ENCODE results near the gene PPHLN1.
A peak's percentile ranks its signal among the peaks of the same experiment; 100 is the strongest.

PPHLN1 gene

DNA sequence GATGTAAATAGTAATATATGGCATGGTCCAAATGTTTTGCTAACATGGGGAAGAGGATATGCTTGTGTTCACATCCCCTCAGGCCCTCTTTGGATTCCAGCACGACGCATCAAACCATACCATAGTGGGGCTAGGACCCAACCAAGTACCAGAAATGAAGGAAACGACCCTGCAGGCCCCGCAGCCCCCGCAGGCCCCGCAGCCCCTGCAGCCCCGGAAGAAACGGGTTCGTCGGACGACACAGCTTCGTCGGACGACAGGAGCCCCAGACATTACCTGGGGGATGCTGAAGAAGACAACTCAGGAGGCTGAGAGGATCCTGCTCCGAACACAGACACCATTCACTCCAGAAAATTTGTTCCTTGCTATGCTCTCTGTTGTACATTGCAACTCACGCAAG, 119.9 kb downstream of the PPHLN1 start:
- Histone ChIP-seq H3K27me3 (replicated peaks; ENCODE audit: control insufficient read depth, insufficient read depth, low read length) (no peaks in the 10 kb centered on the region), H3K4me3 (ENCODE audit: low read length) (no peak overlapping the region), H3K9ac (ENCODE audit: low read length) (no peak overlapping the region), H3K36me3 (ENCODE audit: control insufficient read depth, insufficient read depth, low read length, severe bottlenecking) (peaks cover 46% of the 10 kb centered on the region), H3K9me3 (ENCODE audit: control insufficient read depth, low read length) (peaks cover 11% of the 10 kb centered on the region), H3K4me1 (ENCODE audit: control insufficient read depth, insufficient read depth, low read length) (peaks cover 9% of the 10 kb centered on the region)
- DNase-seq (ENCODE audit: low read depth), result no peak

DNA sequence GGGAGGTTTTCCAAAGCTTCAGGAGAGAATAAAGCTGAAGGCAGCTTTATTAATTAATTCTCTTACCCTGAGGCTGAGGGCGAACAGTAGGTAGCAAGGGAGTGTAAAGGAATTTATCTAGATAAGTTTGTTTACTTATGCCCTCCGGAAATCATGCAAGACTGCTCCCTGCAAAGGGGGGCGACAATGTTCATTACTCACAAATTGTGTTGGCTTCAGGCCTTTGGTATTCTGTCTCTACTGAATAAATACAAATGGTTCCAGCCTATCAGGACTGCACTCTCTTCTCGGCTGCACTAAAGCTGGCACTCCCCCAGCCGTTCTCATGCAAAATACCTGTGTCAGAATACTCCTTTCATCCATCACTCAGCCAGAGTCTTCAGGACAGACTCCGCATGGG, 120.8 kb downstream of the PPHLN1 start:
- H3K36me3 ChIP-seq (ENCODE audit: control insufficient read depth, insufficient read depth, low read length, severe bottlenecking), result peaks cover 43% of the 10 kb centered on the region
- no peak for DNase-seq (ENCODE audit: low read depth)
- peaks cover 9% of the 10 kb centered on the region for H3K4me1 ChIP-seq (ENCODE audit: control insufficient read depth, insufficient read depth, low read length)
- no peak overlapping the region for H3K4me3 ChIP-seq (ENCODE audit: low read length)
- H3K27me3 ChIP-seq (replicated peaks; ENCODE audit: control insufficient read depth, insufficient read depth, low read length), result no peaks in the 10 kb centered on the region
- H3K9me3 ChIP-seq (ENCODE audit: control insufficient read depth, low read length), result peaks cover 11% of the 10 kb centered on the region
- H3K9ac ChIP-seq (ENCODE audit: low read length), result no peak overlapping the region

DNA sequence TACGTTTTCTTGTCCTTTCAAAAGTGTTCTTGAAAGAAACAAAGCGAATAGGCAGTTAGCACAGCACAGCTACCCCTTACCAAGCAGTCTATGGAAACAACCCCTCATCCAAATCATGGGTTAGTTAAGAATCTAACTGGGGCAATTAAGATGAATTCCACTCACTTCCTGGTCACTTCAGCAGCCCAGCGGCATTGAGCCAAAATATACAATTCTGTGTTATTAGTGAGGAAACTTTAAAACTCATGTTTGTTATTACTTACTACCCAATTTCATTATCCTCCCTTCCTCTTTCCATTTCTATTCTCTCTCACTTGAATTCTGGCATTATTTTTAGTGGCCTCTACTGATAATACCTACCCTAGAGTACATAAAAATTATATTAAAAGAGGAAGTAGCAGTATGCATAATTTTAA, 121.4 kb downstream of the PPHLN1 start:
- H3K36me3 ChIP-seq (ENCODE audit: control insufficient read depth, insufficient read depth, low read length, severe bottlenecking), result peaks cover 36% of the 10 kb centered on the region
- peaks cover 11% of the 10 kb centered on the region for H3K9me3 ChIP-seq (ENCODE audit: control insufficient read depth, low read length)
- H3K4me1 ChIP-seq (ENCODE audit: control insufficient read depth, insufficient read depth, low read length), result peaks cover 9% of the 10 kb centered on the region
- no peak overlapping the region for H3K4me3 ChIP-seq (ENCODE audit: low read length)
- peak; percentile 37 for DNase-seq (ENCODE audit: low read depth)
- H3K9ac ChIP-seq (ENCODE audit: low read length), result no peak overlapping the region
- H3K27me3 ChIP-seq (replicated peaks; ENCODE audit: control insufficient read depth, insufficient read depth, low read length), result no peaks in the 10 kb centered on the region

DNA sequence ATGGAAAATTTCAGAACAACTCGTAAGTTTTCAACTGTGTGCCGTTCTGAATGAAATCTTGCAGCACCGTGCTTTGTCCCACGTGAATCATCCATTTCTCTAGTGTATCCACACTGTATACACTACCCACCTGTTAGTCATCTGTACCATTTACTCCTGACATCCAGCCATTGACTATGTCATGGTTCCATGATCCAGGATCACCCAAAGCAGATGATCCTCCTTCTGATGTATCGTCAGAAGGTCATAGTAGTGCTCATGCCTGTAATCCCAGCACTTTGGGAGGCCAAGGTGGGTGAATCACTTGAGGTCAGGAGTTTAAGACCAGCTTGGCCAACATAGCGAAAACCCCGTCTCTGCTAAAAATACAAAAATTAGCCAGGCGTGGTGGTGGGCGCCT, 122.9 kb downstream of the PPHLN1 start:
- no peak overlapping the region for H3K4me3 ChIP-seq (ENCODE audit: low read length)
- no peak for DNase-seq (ENCODE audit: low read depth)
- no peak overlapping the region for H3K9ac ChIP-seq (ENCODE audit: low read length)

DNA sequence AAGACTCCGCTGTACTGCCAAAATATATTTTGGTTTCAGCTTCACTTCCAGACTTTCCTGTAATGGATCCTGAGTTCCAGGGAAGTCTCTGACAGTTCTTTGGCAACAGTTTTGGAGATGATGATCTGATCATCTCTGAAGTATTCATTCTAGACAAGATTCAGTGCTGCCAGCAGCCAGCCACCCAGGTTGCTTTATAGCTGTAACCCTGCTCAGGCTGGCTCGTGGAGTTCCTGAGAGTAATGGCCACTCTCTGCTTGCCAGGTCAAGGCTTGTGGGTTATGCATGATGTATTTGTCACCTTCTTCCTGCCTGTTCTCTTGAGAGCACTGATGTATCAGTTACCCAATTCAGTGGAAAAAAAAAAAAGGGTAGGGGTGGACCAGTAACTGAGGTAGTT, 124.3 kb downstream of the PPHLN1 start:
- H3K27me3 ChIP-seq (replicated peaks; ENCODE audit: control insufficient read depth, insufficient read depth, low read length), result no peaks in the 10 kb centered on the region
- DNase-seq (ENCODE audit: low read depth), result no peak
- H3K4me3 ChIP-seq (ENCODE audit: low read length), result no peak overlapping the region
- H3K9ac ChIP-seq (ENCODE audit: low read length), result no peak overlapping the region
- no peaks in the 10 kb centered on the region for H3K9me3 ChIP-seq (ENCODE audit: control insufficient read depth, low read length)
- peaks cover 12% of the 10 kb centered on the region for H3K36me3 ChIP-seq (ENCODE audit: control insufficient read depth, insufficient read depth, low read length, severe bottlenecking)
- H3K4me1 ChIP-seq (ENCODE audit: control insufficient read depth, insufficient read depth, low read length), result peaks cover 9% of the 10 kb centered on the region

More for the DNA sequence above, 122.9 kb downstream of the PPHLN1 start:
- peaks cover 24% of the 10 kb centered on the region for H3K36me3 ChIP-seq (ENCODE audit: control insufficient read depth, insufficient read depth, low read length, severe bottlenecking)
- H3K9me3 ChIP-seq (ENCODE audit: control insufficient read depth, low read length), result peaks cover 6% of the 10 kb centered on the region
- H3K4me1 ChIP-seq (ENCODE audit: control insufficient read depth, insufficient read depth, low read length), result peaks cover 9% of the 10 kb centered on the region
- H3K27me3 ChIP-seq (replicated peaks; ENCODE audit: control insufficient read depth, insufficient read depth, low read length), result no peaks in the 10 kb centered on the region

DNA sequence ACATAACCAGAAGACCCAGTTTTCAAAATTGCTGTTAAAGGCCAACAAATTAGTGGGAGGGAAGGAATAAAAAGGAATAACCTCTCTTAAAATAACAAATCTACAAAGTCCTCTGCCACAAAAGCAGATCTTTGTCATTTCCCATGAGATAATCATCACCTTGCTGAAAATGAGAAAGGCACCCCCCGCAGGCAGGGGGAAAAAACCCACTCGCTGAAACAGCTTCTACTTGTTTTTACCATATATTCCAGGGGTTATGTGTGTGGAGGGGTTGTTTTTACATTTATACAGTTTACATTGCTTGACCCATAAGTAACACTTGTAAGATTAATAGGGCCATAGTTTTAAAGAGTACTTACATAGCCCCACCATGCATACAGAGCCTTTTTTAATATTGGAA, 132.6 kb downstream of the PPHLN1 start:
- peaks cover 30% of the 10 kb centered on the region for H3K36me3 ChIP-seq (ENCODE audit: control insufficient read depth, insufficient read depth, low read length, severe bottlenecking)
- DNase-seq (ENCODE audit: low read depth), result no peak
- H3K4me1 ChIP-seq (ENCODE audit: control insufficient read depth, insufficient read depth, low read length), result no peaks in the 10 kb centered on the region
- no peak overlapping the region for H3K9ac ChIP-seq (ENCODE audit: low read length)
- no peaks in the 10 kb centered on the region for H3K27me3 ChIP-seq (replicated peaks; ENCODE audit: control insufficient read depth, insufficient read depth, low read length)
- H3K4me3 ChIP-seq (ENCODE audit: low read length), result no peak overlapping the region
- H3K9me3 ChIP-seq (ENCODE audit: control insufficient read depth, low read length), result no peaks in the 10 kb centered on the region

DNA sequence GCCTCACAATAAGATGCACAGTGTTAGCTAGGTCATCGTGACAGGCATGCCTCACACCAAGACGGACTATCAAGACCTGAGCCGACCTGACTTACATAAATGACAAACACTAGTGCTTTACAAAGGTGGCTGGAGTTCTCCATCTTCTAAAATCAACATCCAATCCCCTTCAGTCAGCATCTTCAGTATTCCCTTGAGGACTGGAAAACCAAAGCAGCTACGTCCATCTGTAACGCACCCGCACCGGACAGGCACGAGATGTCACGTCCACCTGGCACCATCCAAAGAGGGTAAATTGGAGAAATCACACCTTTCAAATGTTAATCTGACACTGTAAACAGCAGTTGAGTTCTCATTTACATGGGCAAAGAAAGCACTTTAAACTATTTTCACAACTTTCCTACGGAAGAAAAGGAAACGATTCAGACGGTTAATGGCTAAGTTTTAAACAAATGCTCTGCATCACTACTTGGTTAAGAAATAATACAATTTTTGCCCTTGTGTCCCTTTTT, 133.4 kb downstream of the PPHLN1 start:
- H3K9me3 ChIP-seq (ENCODE audit: control insufficient read depth, low read length), result no peaks in the 10 kb centered on the region
- H3K36me3 ChIP-seq (ENCODE audit: control insufficient read depth, insufficient read depth, low read length, severe bottlenecking), result peaks cover 38% of the 10 kb centered on the region
- no peak for DNase-seq (ENCODE audit: low read depth)
- no peaks in the 10 kb centered on the region for H3K27me3 ChIP-seq (replicated peaks; ENCODE audit: control insufficient read depth, insufficient read depth, low read length)
- H3K9ac ChIP-seq (ENCODE audit: low read length), result no peak overlapping the region
- no peaks in the 10 kb centered on the region for H3K4me1 ChIP-seq (ENCODE audit: control insufficient read depth, insufficient read depth, low read length)
- no peak overlapping the region for H3K4me3 ChIP-seq (ENCODE audit: low read length)

DNA sequence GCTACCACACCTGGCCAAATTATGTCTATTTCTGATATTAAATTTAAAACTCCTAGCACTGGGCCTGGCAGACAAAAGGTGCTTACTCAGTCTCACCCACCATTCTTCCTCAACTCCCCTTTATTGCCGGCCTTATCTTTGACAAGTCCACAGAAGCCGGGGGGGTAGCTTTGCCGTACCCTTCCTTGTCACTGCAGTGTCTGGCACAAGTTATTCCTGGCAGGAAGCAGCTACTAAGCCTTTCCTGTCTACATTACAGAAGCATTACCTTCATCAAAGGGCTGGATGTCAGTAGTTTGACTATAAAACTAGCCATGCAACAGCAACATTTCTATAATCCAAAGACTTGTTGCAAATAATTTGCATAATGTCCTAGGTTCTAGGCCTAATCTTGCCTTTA, 136.5 kb downstream of the PPHLN1 start:
- Histone ChIP-seq H3K9me3 (ENCODE audit: control insufficient read depth, low read length) (no peaks in the 10 kb centered on the region), H3K9ac (ENCODE audit: low read length) (no peak overlapping the region), H3K4me1 (ENCODE audit: control insufficient read depth, insufficient read depth, low read length) (no peaks in the 10 kb centered on the region), H3K4me3 (ENCODE audit: low read length) (no peak overlapping the region), H3K27me3 (replicated peaks; ENCODE audit: control insufficient read depth, insufficient read depth, low read length) (no peaks in the 10 kb centered on the region), H3K36me3 (ENCODE audit: control insufficient read depth, insufficient read depth, low read length, severe bottlenecking) (peaks cover 61% of the 10 kb centered on the region)
- no peak for DNase-seq (ENCODE audit: low read depth)

DNA sequence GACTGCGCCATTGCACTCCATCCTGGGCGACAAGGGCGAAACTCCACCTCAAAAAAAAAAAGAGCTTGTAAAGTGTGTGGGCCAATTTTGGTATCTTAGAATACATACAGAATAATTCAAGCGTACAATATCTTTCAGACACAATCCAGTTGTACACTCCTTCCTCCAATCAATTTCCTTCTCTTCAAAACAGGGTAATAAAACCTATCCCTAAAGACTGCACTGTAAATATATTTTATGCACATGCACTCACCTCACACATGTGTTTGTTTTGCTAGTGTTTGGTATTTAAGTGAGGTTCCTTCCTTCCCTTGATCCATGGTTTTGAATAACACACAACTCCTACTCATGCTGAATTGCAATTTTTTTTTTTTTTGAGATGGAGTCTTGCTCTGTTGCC, 137.7 kb downstream of the PPHLN1 start:
- no peaks in the 10 kb centered on the region for H3K4me1 ChIP-seq (ENCODE audit: control insufficient read depth, insufficient read depth, low read length)
- H3K9me3 ChIP-seq (ENCODE audit: control insufficient read depth, low read length), result no peaks in the 10 kb centered on the region
- DNase-seq (ENCODE audit: low read depth), result no peak
- no peak overlapping the region for H3K9ac ChIP-seq (ENCODE audit: low read length)
- peaks cover 69% of the 10 kb centered on the region for H3K36me3 ChIP-seq (ENCODE audit: control insufficient read depth, insufficient read depth, low read length, severe bottlenecking)
- H3K4me3 ChIP-seq (ENCODE audit: low read length), result no peak overlapping the region
- H3K27me3 ChIP-seq (replicated peaks; ENCODE audit: control insufficient read depth, insufficient read depth, low read length), result no peaks in the 10 kb centered on the region

DNA sequence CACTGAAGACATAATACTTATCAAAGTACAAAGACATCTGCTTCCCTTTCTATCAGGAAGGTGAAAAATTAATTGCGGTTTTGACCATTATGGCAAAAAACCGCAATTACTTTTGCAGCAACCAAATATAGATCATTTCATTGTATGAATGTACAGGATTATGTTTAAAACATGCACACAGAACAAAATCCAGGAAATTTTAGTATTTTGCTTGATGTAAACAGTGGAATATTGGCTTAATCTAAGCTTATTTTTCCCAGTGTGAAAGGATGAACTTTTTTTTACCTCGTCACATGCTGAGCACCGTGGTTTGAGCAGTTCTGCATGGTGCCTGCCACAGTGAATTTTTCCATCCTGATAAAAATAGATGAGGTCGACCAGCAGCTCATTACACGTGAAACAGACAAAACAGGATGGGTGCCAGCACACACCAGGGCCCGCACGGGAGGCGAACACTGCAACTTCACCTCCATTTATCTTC, 142.4 kb downstream of the PPHLN1 start:
- Histone ChIP-seq H3K9ac (ENCODE audit: low read length) (no peak overlapping the region), H3K36me3 (ENCODE audit: control insufficient read depth, insufficient read depth, low read length, severe bottlenecking) (peaks cover 58% of the 10 kb centered on the region), H3K4me1 (ENCODE audit: control insufficient read depth, insufficient read depth, low read length) (peaks cover 10% of the 10 kb centered on the region), H3K4me3 (ENCODE audit: low read length) (no peak overlapping the region), H3K27me3 (replicated peaks; ENCODE audit: control insufficient read depth, insufficient read depth, low read length) (no peaks in the 10 kb centered on the region), H3K9me3 (ENCODE audit: control insufficient read depth, low read length) (no peaks in the 10 kb centered on the region)
- DNase-seq (ENCODE audit: low read depth), result no peak

DNA sequence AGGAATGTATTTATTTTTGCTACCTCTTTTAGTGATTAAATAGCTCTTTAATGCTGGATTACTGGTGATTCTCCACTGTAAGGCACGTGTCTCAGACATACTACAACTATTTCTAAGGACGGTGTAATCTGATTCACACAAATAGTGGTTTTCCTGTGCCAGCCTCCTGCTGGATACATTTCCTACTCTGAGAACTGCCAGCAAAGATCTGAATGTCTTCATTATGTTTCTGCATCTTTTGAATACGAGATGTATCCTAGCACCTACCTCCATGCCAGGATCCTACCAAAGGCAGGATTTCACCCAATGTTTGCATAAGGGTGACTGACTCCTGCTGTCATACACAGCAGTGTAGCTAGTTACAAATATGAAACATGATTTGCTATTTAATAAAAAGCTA, 143.0 kb downstream of the PPHLN1 start:
- Histone ChIP-seq H3K9me3 (ENCODE audit: control insufficient read depth, low read length) (no peaks in the 10 kb centered on the region), H3K36me3 (ENCODE audit: control insufficient read depth, insufficient read depth, low read length, severe bottlenecking) (peaks cover 53% of the 10 kb centered on the region), H3K9ac (ENCODE audit: low read length) (no peak overlapping the region), H3K27me3 (replicated peaks; ENCODE audit: control insufficient read depth, insufficient read depth, low read length) (no peaks in the 10 kb centered on the region), H3K4me3 (ENCODE audit: low read length) (no peak overlapping the region), H3K4me1 (ENCODE audit: control insufficient read depth, insufficient read depth, low read length) (peaks cover 14% of the 10 kb centered on the region)
- no peak for DNase-seq (ENCODE audit: low read depth)

All from adipocyte (in vitro differentiated cells).